HEK293 (cell line): Measurements from ENCODE around the gene AKAP12.

Experiments used
- CTCF ChIA-PET: fragments of 350-600 bp; formaldehyde crosslinking; extraction: SDS; loops from one replicate; lab custom pipeline; 2021; ENCODE audit warnings: antibody characterized with exemption; lab: Yijun Ruan, JAX
- POLR2A ChIA-PET: fragments of 300-600 bp; formaldehyde crosslinking; extraction: SDS; loops from one replicate; lab custom pipeline; 2020; ENCODE audit warnings: antibody characterized with exemption, inconsistent platforms; lab: Yijun Ruan, JAX
- H3K27ac ChIP-seq: fragments of 200-500 bp; sonication (Bioruptor generic); 2 replicates; pipeline ENCODE4 v1.5.1; 2014; ENCODE audit warnings: low read depth, low read length, control low read depth, inconsistent platforms; ENCODE audit errors: extremely low read depth
- H3K36me3 ChIP-seq, 2 experiments: fragments of 200-500 bp in 1 of 2; sonication (Bioruptor generic) in 1 of 2; 1 replicate in 1 of 2; 2 replicates in 1 of 2; pipeline ENCODE4 v1.5.1; 2014 to 2017; ENCODE audit warnings: inconsistent platforms in 2 of 2, low read length in 2 of 2; ENCODE audit not compliant: control insufficient read depth in 2 of 2, insufficient read depth in 1 of 2
- H3K4me1 ChIP-seq: fragments of 200-500 bp; sonication (Bioruptor generic); 2 replicates; pipeline ENCODE4 v1.5.1; 2014; ENCODE audit warnings: mild to moderate bottlenecking, low read length, inconsistent platforms; ENCODE audit not compliant: control insufficient read depth, insufficient read depth
- H3K4me3 ChIP-seq: 2 replicates; pipeline ENCODE4 v1.5.1; 2011; ENCODE audit warnings: low read depth, mild to moderate bottlenecking, control low read depth, low read length, moderate library complexity
- H3K9me3 ChIP-seq: fragments of 200-500 bp; sonication (Bioruptor generic); 2 replicates; pipeline ENCODE4 v1.5.1; 2014; ENCODE audit warnings: low read depth, low read length, inconsistent platforms; ENCODE audit not compliant: control insufficient read depth, insufficient read depth
- PRDM6 ChIP-seq: fragments of 450-650 bp; formaldehyde crosslinking; IDR thresholded peaks from 2 replicates; pipeline ENCODE4 v1.5.1; 2017; ENCODE audit warnings: missing biosample characterization, missing genetic modification characterization
- ZNF175 ChIP-seq: fragments of 450-650 bp; formaldehyde crosslinking; IDR thresholded peaks from 2 replicates; pipeline ENCODE4 v1.5.1; 2016; ENCODE audit warnings: missing biosample characterization, missing genetic modification characterization
- ZNF677 ChIP-seq: fragments of 450-650 bp; IDR thresholded peaks from 2 replicates; pipeline ENCODE4 v1.5.0; 2018; ENCODE audit warnings: missing biosample characterization, mild to moderate bottlenecking, missing genetic modification characterization, moderate library complexity
- TF ChIP-seq, protein P1 (sequence below): fragments of 450-650 bp; formaldehyde crosslinking; IDR thresholded peaks from 2 replicates; pipeline ENCODE4 v1.5.1; 2017; ENCODE audit warnings: missing biosample characterization, missing genetic modification characterization
- TF ChIP-seq, protein P2 (sequence below): fragments of 450-650 bp; formaldehyde crosslinking; IDR thresholded peaks from 2 replicates; pipeline ENCODE4 v1.5.1; 2016; ENCODE audit warnings: missing biosample characterization, missing genetic modification characterization
- TF ChIP-seq, protein P3 (sequence below): fragments of 450-650 bp; formaldehyde crosslinking; IDR thresholded peaks from 2 replicates; pipeline ENCODE4 v1.5.1; 2016; ENCODE audit warnings: missing biosample characterization, missing genetic modification characterization

Gene AKAP12

DNA sequence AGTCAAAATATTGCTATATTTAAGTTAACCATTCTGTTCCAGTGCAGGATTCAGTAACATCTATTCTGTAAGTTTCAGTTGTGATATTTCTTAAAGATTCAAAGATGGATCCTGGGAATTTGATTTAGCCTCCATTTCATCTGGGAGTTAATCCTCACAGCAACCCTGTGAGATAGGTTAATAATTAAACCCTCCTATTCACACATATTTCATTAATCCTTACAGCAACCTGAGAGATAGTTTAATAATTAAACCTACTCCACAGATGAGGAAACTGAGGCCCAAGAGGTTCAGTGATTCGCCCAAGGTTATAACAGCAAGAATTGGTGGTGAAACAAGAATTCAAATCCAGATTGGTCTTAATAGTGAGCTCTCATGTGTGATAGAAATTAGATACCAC, 162.5 kb downstream of the AKAP12 start:
- H3K9me3 ChIP-seq = no peaks in the 10 kb centered on the region
- H3K36me3 ChIP-seq = peaks cover 16 to 66% of the 10 kb centered on the region in 2 experiments
- H3K4me3 ChIP-seq = no peak overlapping the region
- ChIA-PET POLR2A (interaction anchor here (1.7 kb wide), 1 partner anchor 12 kb away, joined by 6 read pairs; no protein-coding TSS in a partner anchor), CTCF (no interaction called here)
- H3K27ac ChIP-seq = no peak overlapping the region
- TF ChIP-seq, protein P1, sequence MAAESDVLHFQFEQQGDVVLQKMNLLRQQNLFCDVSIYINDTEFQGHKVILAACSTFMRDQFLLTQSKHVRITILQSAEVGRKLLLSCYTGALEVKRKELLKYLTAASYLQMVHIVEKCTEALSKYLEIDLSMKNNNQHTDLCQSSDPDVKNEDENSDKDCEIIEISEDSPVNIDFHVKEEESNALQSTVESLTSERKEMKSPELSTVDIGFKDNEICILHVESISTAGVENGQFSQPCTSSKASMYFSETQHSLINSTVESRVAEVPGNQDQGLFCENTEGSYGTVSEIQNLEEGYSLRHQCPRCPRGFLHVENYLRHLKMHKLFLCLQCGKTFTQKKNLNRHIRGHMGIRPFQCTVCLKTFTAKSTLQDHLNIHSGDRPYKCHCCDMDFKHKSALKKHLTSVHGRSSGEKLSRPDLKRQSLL (tag by site-specific recombination) = no peak
- TF ChIP-seq PRDM6 (tag by site-specific recombination) = no peak
- TF ChIP-seq, protein P2, sequence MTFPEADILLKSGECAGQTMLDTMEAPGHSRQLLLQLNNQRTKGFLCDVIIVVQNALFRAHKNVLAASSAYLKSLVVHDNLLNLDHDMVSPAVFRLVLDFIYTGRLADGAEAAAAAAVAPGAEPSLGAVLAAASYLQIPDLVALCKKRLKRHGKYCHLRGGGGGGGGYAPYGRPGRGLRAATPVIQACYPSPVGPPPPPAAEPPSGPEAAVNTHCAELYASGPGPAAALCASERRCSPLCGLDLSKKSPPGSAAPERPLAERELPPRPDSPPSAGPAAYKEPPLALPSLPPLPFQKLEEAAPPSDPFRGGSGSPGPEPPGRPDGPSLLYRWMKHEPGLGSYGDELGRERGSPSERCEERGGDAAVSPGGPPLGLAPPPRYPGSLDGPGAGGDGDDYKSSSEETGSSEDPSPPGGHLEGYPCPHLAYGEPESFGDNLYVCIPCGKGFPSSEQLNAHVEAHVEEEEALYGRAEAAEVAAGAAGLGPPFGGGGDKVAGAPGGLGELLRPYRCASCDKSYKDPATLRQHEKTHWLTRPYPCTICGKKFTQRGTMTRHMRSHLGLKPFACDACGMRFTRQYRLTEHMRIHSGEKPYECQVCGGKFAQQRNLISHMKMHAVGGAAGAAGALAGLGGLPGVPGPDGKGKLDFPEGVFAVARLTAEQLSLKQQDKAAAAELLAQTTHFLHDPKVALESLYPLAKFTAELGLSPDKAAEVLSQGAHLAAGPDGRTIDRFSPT (tag by site-specific recombination) = no peak
- TF ChIP-seq ZNF677 (tag by site-specific recombination) = no peak
- H3K4me1 ChIP-seq = no peaks in the 10 kb centered on the region

GRCh38 chr6:151403919-151404308, 164.1 kb downstream of the AKAP12 start:
- ChIA-PET CTCF (no interaction called here), POLR2A (no interaction called here)
- Histone ChIP-seq H3K27ac (no peak overlapping the region), H3K36me3 (peaks cover 16 to 69% of the 10 kb centered on the region in 2 experiments), H3K4me3 (no peak overlapping the region), H3K9me3 (no peaks in the 10 kb centered on the region), H3K4me1 (no peaks in the 10 kb centered on the region)
- TF ChIP-seq, protein P3, sequence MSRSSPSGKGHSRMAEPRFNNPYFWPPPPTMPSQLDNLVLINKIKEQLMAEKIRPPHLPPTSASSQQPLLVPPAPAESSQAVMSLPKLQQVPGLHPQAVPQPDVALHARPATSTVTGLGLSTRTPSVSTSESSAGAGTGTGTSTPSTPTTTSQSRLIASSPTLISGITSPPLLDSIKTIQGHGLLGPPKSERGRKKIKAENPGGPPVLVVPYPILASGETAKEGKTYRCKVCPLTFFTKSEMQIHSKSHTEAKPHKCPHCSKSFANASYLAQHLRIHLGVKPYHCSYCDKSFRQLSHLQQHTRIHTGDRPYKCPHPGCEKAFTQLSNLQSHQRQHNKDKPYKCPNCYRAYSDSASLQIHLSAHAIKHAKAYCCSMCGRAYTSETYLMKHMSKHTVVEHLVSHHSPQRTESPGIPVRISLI (tag by site-specific recombination) = peak; percentile 70
- no peak for TF ChIP-seq ZNF175
